HUES6 (cell line): ENCODE data around the gene SF3B4.
"Not testable (repeated sequence)": the region's sequence is repeated elsewhere in the genome, so short reads cannot be mapped to it uniquely, and the experiment has no call there.

Source experiments
- H3K27ac ChIP-seq: 2 replicates; pipeline ENCODE4 v1.7.0; 2013; ENCODE audit warnings: low read depth, mild to moderate bottlenecking, low read length, inconsistent platforms
- H3K27me3 ChIP-seq: 2 replicates; pipeline ENCODE4 v1.6.1; 2013; ENCODE audit warnings: low read length; ENCODE audit not compliant: control insufficient read depth, insufficient read depth
- H3K36me3 ChIP-seq: 2 replicates; pipeline ENCODE4 v1.6.1; 2013; ENCODE audit warnings: low read length; ENCODE audit not compliant: control insufficient read depth, insufficient read depth
- H3K4me1 ChIP-seq: 2 replicates; pipeline ENCODE4 v1.6.1; 2013; ENCODE audit warnings: low read length; ENCODE audit not compliant: control insufficient read depth, insufficient read depth
- H3K4me3 ChIP-seq: 2 replicates; pipeline ENCODE4 v1.5.1; 2013; ENCODE audit warnings: low read depth, low read length
- H3K9ac ChIP-seq: one replicate; pipeline ENCODE4 v1.6.1; 2013; ENCODE audit warnings: mild to moderate bottlenecking, low read length
- H3K9me3 ChIP-seq: 2 replicates; pipeline ENCODE4 v1.6.1; 2013; ENCODE audit warnings: low read depth, low read length; ENCODE audit not compliant: control insufficient read depth, insufficient read depth

The SF3B4 gene

DNA sequence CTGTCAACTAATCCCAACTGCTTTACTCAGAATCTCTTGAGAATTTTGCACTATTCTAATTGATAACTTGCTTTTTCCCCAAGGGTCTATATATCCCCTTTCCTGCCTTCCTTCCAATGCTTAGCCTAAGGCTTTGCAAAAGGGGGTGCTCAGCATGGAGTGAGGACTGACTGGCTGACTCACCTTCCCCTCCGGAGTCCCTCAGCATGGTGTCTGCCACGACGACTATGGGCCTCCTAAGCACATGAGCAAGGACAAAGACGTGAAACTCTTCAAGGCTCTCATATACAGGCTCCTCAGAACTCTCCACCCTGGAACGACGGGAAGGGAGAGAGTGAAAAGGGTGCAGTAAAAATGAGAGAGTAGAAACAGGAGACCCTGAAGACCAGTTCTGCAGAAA, 22.3 kb upstream of the SF3B4 start:
- no peak overlapping the region for H3K27ac ChIP-seq
- H3K4me3 ChIP-seq: no peak overlapping the region
- no peaks in the 10 kb centered on the region for H3K27me3 ChIP-seq
- H3K36me3 ChIP-seq: peaks cover 48% of the 10 kb centered on the region
- H3K9ac ChIP-seq: no peak overlapping the region
- no peaks in the 10 kb centered on the region for H3K4me1 ChIP-seq
- no peaks in the 10 kb centered on the region for H3K9me3 ChIP-seq

DNA sequence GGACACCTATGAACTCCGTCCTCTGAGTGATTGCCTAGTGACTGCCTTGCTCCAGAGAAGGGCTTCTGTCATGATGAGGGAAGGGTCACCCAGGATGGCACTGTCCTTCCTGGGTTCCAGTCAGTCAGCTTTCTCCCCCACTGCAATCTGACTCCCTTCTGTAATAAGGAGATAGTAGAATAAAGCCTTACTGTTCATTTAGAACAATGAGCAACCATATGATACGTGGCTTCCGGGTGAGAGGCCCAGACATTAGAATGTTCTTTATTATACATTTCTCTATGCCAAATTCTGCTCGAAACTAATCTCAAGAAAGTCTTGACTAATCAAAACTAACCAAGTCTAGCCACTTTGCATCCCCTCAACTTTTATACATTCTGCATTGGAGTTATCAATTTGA, 17.6 kb upstream of the SF3B4 start:
- Histone ChIP-seq H3K36me3 (peaks cover 54% of the 10 kb centered on the region), H3K27ac (no peak overlapping the region), H3K27me3 (no peaks in the 10 kb centered on the region)

DNA sequence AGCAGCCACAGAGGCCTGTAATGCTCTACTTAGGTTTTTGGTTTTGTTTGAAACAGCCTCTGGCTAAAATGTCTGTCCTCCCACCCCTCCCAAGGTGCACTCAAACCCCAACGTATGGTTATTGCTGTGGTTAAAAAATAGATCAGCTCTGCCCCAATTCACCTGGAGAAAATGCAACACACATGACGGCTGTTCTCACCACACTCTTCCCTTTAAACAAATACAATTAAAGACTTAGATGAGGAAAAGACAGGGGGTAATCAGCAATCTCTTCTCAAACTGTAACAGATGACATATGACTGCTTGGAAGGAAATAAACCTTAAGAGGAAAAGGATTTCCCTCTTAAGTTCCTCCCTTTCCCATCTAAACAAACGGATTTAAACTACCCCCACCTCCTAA, 15.3 kb upstream of the SF3B4 start:
- Histone ChIP-seq H3K27me3 (no peaks in the 10 kb centered on the region), H3K9me3 (no peaks in the 10 kb centered on the region), H3K4me1 (peaks cover 26% of the 10 kb centered on the region), H3K4me3 (no peak overlapping the region), H3K27ac (no peak overlapping the region), H3K36me3 (peaks cover 32% of the 10 kb centered on the region), H3K9ac (no peak overlapping the region)

More for the DNA sequence above, 17.6 kb upstream of the SF3B4 start:
- no peak overlapping the region for H3K9ac ChIP-seq
- H3K4me1 ChIP-seq: peaks cover 13% of the 10 kb centered on the region; the same call in 1 of the 2 replicates
- no peak overlapping the region for H3K4me3 ChIP-seq
- H3K9me3 ChIP-seq: no peaks in the 10 kb centered on the region

DNA sequence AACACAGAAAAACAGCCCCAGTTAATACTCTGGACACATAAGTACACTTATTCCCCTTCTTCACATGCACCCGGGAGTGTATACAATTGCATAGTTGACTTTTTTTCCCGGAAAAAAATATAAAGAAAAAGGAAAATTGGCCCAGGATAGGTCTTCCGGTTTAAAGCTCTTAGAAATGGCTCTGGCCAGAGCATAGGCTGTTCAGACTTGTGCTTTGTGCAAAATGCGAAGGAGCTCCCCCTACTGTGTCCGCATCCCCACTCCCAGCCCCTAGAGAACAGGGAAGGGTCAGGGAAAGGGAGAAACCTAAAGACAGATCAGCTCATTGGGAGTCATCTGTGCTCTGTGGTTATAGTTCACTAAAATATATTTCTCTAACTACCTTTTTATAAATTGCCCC, 14.6 kb upstream of the SF3B4 start:
- Histone ChIP-seq H3K27me3 (no peaks in the 10 kb centered on the region), H3K27ac (no peak overlapping the region), H3K4me1 (peaks cover 32% of the 10 kb centered on the region), H3K36me3 (peaks cover 27% of the 10 kb centered on the region), H3K9ac (no peak overlapping the region), H3K4me3 (no peak overlapping the region), H3K9me3 (no peaks in the 10 kb centered on the region)

DNA sequence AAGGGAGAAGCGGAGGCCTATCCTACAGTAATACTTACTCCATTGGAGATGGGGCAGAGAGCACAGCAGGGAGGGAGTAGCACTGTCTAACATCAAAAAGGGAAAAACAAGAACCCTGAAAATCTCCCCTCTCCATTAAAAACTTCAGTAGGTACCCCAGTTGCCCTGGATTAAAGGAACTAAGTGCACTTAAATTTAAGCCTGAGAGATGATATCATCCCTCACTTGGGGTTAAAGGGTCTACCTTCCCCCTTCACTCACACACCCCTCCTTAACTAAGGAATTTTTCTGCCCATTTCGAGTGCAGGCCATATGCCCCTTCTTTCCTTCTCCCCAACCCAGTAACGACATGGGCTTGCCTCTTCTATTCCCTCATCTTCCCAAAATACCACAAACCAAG, 12.8 kb upstream of the SF3B4 start:
- Histone ChIP-seq H3K4me3 (no peak overlapping the region), H3K36me3 (peaks cover 16% of the 10 kb centered on the region), H3K9me3 (no peaks in the 10 kb centered on the region), H3K9ac (no peak overlapping the region), H3K4me1 (peaks cover 44% of the 10 kb centered on the region), H3K27ac (no peak overlapping the region), H3K27me3 (no peaks in the 10 kb centered on the region)

DNA sequence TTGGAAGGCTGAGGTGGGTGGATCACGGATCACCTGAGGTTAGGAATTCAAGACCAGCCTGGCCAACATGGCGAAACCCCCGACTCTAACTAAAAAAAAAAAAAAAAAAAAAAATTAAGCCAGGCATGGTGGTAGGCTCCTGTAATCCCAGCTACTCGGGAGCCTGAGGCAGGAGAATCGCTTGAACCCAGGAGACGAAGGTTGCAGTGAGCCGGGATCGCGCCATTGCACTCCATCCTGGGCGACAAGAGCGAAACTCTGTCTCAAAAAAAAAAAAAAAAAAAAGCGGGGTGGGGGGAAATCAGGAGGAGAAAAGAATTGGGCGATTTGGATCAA, 11.0 kb upstream of the SF3B4 start:
- H3K9me3 ChIP-seq, H3K27me3 ChIP-seq, H3K36me3 ChIP-seq: not testable (repeated sequence)
- H3K9ac ChIP-seq: peak overlapping the region; percentile 63
- peak overlapping the region; percentile 80; the same call in 1 of the 2 replicates for H3K27ac ChIP-seq
- peak overlapping the region; percentile 38 for H3K4me3 ChIP-seq
- peaks cover 44% of the 10 kb centered on the region for H3K4me1 ChIP-seq

DNA sequence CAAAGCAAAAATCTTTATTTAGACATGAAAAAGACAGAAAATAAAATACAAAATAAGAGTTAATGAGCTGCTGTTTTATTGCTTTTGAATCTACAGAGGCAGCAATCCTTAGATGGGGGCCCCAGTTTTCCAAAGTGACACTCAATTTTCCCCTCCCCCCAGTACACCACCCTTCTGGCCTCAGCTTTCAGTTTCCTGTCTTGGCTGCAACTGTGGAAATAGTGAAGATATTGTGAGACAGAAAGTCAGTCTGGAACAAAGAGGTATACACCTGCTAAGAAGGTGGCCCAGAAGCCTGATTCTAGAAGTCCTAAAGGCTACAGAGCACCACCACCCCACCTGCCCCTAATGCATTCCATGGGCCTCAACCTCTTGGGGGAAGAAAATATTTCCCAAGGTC, 10.2 kb upstream of the SF3B4 start:
- H3K9ac ChIP-seq: no peak overlapping the region
- H3K9me3 ChIP-seq: no peaks in the 10 kb centered on the region
- H3K36me3 ChIP-seq: no peaks in the 10 kb centered on the region; the same call in 1 of the 2 replicates
- peak overlapping the region; percentile 61; the same call in 1 of the 2 replicates for H3K4me3 ChIP-seq
- peaks cover 41% of the 10 kb centered on the region for H3K4me1 ChIP-seq
- H3K27me3 ChIP-seq: no peaks in the 10 kb centered on the region
- H3K27ac ChIP-seq: no peak overlapping the region

DNA sequence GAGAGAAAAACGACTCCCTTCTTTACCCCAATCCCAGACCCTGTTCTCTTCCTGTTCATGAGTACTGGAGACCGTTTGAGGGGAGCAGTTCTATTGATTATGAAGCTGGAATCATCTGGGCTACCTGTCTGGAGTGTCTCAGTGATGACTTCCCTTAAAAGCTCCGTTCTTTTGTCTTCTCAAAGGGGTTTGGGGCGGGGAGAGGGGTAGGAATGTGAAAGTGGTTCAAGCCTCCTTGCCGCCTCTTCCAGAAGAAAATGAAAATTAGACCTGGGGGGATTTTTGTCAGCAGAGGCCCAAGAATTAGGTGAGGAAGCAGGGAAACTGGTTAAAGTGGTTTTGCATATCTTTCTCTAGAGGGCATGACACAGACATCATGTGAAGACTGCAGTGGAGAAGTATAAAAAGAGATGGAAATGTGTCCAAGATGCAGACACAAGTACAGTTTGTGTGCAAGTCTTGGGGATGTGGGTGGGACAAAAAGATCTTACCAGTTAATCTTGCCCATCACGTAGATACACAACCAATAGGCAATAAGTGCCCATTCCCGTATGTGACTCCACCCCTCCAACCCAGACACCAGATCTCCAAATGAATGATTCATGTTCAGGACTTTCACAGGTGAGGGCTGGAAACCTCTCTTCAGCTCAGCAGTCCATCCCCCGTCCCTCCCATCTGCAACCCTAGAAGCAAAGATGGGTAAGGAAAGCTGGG, 9.5 kb upstream of the SF3B4 start:
- peaks cover 41% of the 10 kb centered on the region for H3K4me1 ChIP-seq
- peak overlapping the region; percentile 35 for H3K9ac ChIP-seq
- peak overlapping the region; percentile 61 for H3K4me3 ChIP-seq
- H3K27ac ChIP-seq: no peak overlapping the region; the same call in 1 of the 2 replicates
- H3K27me3 ChIP-seq: no peaks in the 10 kb centered on the region
- no peaks in the 10 kb centered on the region for H3K9me3 ChIP-seq
- H3K36me3 ChIP-seq: no peaks in the 10 kb centered on the region; the same call in 1 of the 2 replicates

DNA sequence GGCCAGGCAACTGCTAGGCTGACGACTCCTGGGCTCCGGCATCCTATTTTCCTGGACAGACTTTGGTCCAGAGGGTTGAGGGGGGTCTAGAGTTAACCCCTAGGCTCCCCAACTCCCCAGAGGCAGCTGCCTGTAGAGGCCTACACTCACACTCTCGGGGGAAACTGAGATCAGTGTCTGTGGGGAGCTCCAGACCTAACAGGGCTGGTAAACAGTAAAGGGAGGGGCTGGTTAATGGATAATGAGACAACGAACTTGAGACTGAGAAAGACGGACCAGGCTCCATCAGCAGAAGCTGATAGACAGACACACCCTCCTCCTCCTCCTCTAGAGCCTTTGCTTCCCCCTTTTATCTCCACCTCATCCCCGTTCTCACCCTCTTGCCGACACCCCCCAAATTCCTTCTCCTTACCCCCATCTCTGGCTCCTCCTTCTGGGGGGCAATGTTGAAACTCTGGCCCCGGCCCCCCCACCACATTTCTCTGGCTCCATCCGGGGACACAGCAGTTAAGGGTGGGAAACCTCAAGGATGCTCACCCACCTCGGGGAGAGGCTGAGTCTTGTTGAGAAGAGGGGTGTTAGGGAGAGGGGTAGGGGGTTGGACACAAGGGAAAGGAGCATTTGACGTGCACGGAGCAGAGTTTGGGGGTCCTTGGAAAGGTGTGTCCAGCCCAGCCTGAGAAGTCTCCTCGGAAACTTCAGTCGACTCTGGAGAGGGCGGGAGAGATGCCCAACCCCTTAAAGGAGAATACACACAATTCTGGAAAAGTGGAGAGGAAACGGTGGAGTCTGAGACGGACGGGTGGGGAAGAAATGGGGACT, 8.8 kb upstream of the SF3B4 start, which contains the start of gene MTMR11:
TSS of gene MTMR11 (minus strand) at position 710 of the 822 bp plus-strand sequence. CDS start at position 478, 232 bp downstream.
- no peaks in the 10 kb centered on the region for H3K27me3 ChIP-seq
- peak within 1 kb of the TSS; percentile 35 for H3K9ac ChIP-seq
- H3K27ac ChIP-seq: no peak within 1 kb of the TSS; the same call in 1 of the 2 replicates
- H3K36me3 ChIP-seq: no peaks in the 10 kb centered on the region; the same call in 1 of the 2 replicates
- peaks cover 36% of the 10 kb centered on the region for H3K4me1 ChIP-seq
- no peaks in the 10 kb centered on the region for H3K9me3 ChIP-seq
- peak within 1 kb of the TSS; percentile 61 for H3K4me3 ChIP-seq

DNA sequence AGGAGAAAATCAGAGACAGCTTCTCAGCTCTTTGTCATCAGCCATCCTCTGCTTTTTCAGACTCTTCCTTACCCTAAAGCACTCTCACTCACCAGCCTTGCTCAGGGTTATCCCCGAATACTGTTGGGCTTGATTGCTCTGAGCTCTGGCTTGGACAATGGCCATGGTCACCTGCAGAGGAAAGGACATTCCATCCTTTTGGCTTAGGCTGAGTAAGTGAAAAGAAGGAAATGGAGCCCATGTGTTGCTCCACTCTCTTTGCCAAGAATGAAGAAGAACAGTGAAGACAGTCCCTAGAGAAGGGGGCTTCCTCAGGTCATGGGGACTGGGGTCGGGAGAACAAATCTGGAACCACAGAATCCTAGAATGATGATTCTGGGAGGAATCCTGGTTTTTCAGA, 6.8 kb upstream of the SF3B4 start:
- Histone ChIP-seq H3K36me3 (no peaks in the 10 kb centered on the region; the same call in 1 of the 2 replicates), H3K4me1 (peaks cover 24% of the 10 kb centered on the region), H3K9me3 (no peaks in the 10 kb centered on the region), H3K4me3 (no peak overlapping the region), H3K27me3 (no peaks in the 10 kb centered on the region), H3K27ac (no peak overlapping the region), H3K9ac (no peak overlapping the region)

DNA sequence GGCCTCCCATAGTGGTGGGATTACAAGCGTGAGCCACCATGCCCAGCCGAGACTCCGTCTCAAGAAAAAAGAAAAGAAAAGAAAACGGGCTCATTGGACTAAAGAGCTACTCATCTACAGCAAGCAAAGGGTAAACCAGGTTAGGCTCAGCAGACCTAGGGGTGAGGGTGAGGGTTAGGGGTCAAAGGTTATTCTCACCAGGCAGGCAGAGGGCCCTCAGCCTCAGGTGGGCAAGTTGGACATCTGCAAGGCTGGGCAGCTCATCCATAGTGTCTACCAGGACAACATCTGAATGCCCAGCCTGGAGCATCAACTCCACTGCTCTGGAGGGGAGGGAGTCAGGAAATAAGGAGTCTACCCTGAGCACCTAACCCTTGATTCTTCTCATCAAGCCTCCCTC, 5.6 kb upstream of the SF3B4 start:
- H3K27ac ChIP-seq: no peak overlapping the region
- H3K4me1 ChIP-seq: peaks cover 30% of the 10 kb centered on the region
- H3K27me3 ChIP-seq: no peaks in the 10 kb centered on the region
- no peak overlapping the region for H3K9ac ChIP-seq
- no peak overlapping the region for H3K4me3 ChIP-seq
- no peaks in the 10 kb centered on the region; the same call in 1 of the 2 replicates for H3K36me3 ChIP-seq
- H3K9me3 ChIP-seq: no peaks in the 10 kb centered on the region
